ENCODE measurements around the gene ADARB2.

DNA sequence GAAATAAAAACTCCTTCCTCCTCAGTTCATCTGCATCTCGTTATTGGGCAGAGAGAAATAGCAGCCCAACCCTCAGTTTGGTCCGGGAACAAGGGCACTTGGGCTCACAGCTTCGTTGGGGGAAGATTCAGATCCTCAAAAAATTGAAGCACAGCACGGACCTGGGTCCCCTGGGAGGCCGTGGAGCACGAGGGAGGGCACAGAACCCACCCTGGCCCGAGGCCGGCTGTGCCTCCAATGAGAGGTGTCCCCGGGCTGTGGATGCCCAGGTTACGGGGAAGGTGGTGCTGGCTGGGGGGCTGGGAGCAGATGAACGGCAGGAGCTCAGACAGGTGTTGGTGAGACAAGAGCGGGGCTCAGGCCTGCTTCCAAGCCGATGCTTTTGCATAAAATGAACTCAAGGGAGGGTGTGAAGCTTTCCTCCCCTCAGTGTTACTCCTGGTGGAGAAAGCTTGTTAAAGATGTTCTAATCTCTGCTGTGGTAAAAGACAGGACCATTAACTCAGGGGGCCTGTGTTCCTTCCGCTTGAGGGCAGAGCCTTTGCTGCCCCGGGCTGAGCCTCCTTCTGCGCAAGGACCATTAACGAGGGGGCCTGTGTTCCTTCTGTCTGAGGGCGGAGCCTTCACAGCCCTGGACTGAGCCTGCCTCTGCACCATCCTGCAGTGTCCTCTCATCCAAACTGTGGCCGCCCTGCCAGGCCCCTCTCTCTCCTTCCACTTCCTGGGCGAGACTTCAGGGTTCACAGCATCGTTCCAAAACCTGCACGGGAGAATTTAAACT is 302.2 kb downstream of the ADARB2 start:
- TF ChIP-seq, protein P1, sequence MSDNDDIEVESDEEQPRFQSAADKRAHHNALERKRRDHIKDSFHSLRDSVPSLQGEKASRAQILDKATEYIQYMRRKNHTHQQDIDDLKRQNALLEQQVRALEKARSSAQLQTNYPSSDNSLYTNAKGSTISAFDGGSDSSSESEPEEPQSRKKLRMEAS (IDR thresholded peaks at IDR 0.05): no peak
- TF ChIP-seq, protein P2, sequence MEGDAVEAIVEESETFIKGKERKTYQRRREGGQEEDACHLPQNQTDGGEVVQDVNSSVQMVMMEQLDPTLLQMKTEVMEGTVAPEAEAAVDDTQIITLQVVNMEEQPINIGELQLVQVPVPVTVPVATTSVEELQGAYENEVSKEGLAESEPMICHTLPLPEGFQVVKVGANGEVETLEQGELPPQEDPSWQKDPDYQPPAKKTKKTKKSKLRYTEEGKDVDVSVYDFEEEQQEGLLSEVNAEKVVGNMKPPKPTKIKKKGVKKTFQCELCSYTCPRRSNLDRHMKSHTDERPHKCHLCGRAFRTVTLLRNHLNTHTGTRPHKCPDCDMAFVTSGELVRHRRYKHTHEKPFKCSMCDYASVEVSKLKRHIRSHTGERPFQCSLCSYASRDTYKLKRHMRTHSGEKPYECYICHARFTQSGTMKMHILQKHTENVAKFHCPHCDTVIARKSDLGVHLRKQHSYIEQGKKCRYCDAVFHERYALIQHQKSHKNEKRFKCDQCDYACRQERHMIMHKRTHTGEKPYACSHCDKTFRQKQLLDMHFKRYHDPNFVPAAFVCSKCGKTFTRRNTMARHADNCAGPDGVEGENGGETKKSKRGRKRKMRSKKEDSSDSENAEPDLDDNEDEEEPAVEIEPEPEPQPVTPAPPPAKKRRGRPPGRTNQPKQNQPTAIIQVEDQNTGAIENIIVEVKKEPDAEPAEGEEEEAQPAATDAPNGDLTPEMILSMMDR (IDR thresholded peaks at IDR 0.05; ENCODE audit: low read depth, low read length, missing input control): no peak
- no peak for TF ChIP-seq SP1 (IDR thresholded peaks at IDR 0.05)
